H1 (cell line): ENCODE results near the gene SENP2. TPM values are rescaled to one million over a fixed set of nuclear protein-coding genes. Genes with fewer than 3 reads are reported as not detected.

Experiments
- CTCF ChIA-PET: fragments of 300-600 bp; sonication (Branson Sonifier 250); formaldehyde crosslinking; loops from one replicate; lab custom pipeline; 2021; ENCODE audit not compliant: partially characterized antibody; lab: Charles Lee
- POLR2A ChIA-PET: fragments of 300-600 bp; sonication (Branson Sonifier 250); formaldehyde crosslinking; loops from one replicate; lab custom pipeline; 2021; ENCODE audit warnings: inconsistent platforms; ENCODE audit not compliant: partially characterized antibody; lab: Charles Lee
- DNase-seq, 2 experiments: peaks; one replicate each; pipeline versions ENCODE4 v3.0.0 to v3.0.0-alpha.2; 2010 to 2022; ENCODE audit warnings: low spot score in 2 of 2, low read depth in 1 of 2, mixed read lengths in 1 of 2
- FAIRE-seq: peaks from 2 replicates; lab custom pipeline; 2011; peaks lifted over from hg19 to GRCh38; lab: Jason Lieb, UNC
- H2AFZ ChIP-seq: 2 replicates; pipeline ENCODE4 v1.8.1; 2012; ENCODE audit warnings: low read length, inconsistent platforms
- H2AK5ac ChIP-seq: 2 replicates; pipeline ENCODE4 v1.6.1; 2013; ENCODE audit warnings: low read depth, low read length
- H2BK120ac ChIP-seq: replicated peaks from 2 replicates; pipeline ENCODE3; 2013; ENCODE audit warnings: low read depth, low read length, inconsistent platforms
- H2BK12ac ChIP-seq: 2 replicates; pipeline ENCODE4 v1.6.1; 2013; ENCODE audit warnings: low read depth, low read length
- H2BK15ac ChIP-seq: 2 replicates; pipeline ENCODE4 v1.6.1; 2013; ENCODE audit warnings: low read length
- H2BK20ac ChIP-seq: 2 replicates; pipeline ENCODE4 v1.6.1; 2013; ENCODE audit warnings: low read length
- H2BK5ac ChIP-seq: 2 replicates; pipeline ENCODE4 v1.6.1; 2013; ENCODE audit warnings: low read depth, low read length
- H3K14ac ChIP-seq: 2 replicates; pipeline ENCODE4 v1.6.1; 2013; ENCODE audit warnings: inconsistent platforms; ENCODE audit not compliant: insufficient read length
- H3K18ac ChIP-seq: 2 replicates; pipeline ENCODE4 v1.6.1; 2013; ENCODE audit warnings: low read length; ENCODE audit errors: extremely low read depth
- H3K23ac ChIP-seq: 2 replicates; pipeline ENCODE4 v1.6.1; 2013; ENCODE audit warnings: inconsistent platforms; ENCODE audit not compliant: insufficient read length
- H3K23me2 ChIP-seq: 2 replicates; pipeline ENCODE4 v1.6.1; 2013; ENCODE audit warnings: low read depth, low read length
- H3K27ac ChIP-seq: 2 replicates; pipeline ENCODE4 v1.6.1; 2011; ENCODE audit warnings: low read depth, low read length, inconsistent platforms
- H3K27me3 ChIP-seq, 4 experiments: replicated peaks in 1 of 4; 1 replicate in 1 of 4; 2 replicates in 3 of 4; pipeline versions ENCODE4 v1.6.1 to v1.8.1; 2011 to 2013; ENCODE audit warnings: low read length in 3 of 4, mild to moderate bottlenecking in 3 of 4, inconsistent platforms in 2 of 4, mixed read lengths in 2 of 4, moderate library complexity in 1 of 4; ENCODE audit not compliant: control insufficient read depth in 3 of 4, insufficient read depth in 3 of 4; ENCODE audit errors: extremely low read depth in 1 of 4
- H3K36me3 ChIP-seq, 4 experiments: 2 replicates each; pipeline versions ENCODE4 v1.6.1 to v1.8.1; 2011 to 2013; ENCODE audit warnings: mild to moderate bottlenecking in 4 of 4, low read length in 3 of 4, moderate library complexity in 2 of 4, control low read depth in 1 of 4, inconsistent platforms in 1 of 4; ENCODE audit not compliant: insufficient read depth in 4 of 4, control insufficient read depth in 2 of 4
- H3K4ac ChIP-seq: replicated peaks from 2 replicates; pipeline ENCODE3; 2013; ENCODE audit warnings: low read length, low read depth, mixed read lengths, inconsistent platforms; ENCODE audit not compliant: insufficient read length
- H3K4me1 ChIP-seq, 4 experiments: replicated peaks in 1 of 4; 1 replicate in 1 of 4; 2 replicates in 3 of 4; pipeline versions ENCODE4 v1.6.1 to v1.8.1; 2011 to 2013; ENCODE audit warnings: low read length in 3 of 4, inconsistent platforms in 2 of 4, mixed read lengths in 1 of 4; ENCODE audit not compliant: insufficient read depth in 4 of 4, control insufficient read depth in 3 of 4
- H3K4me2 ChIP-seq, 2 experiments: 2 replicates each; pipeline versions ENCODE4 v1.6.1 to v1.8.1; 2011 to 2013; ENCODE audit warnings: low read depth in 2 of 2, low read length in 2 of 2, control low read depth in 1 of 2, inconsistent platforms in 1 of 2, mild to moderate bottlenecking in 1 of 2; ENCODE audit not compliant: insufficient read depth in 1 of 2
- H3K4me3 ChIP-seq, 4 experiments: fragments of 200-600, 300-600 bp in 1 of 4; sonication (generic), shearing (Covaris generic), sonication (Bioruptor Twin) in 1 of 4; 2 replicates each; pipeline versions ENCODE4 v1.5.1 to v1.8.1; 2011 to 2016; ENCODE audit warnings: low read length in 4 of 4, low read depth in 3 of 4, control low read depth in 2 of 4, inconsistent platforms in 2 of 4, mild to moderate bottlenecking in 2 of 4, mixed read lengths in 1 of 4, moderate library complexity in 1 of 4; ENCODE audit not compliant: insufficient read depth in 2 of 4; ENCODE audit errors: extremely low read depth in 1 of 4
- H3K56ac ChIP-seq: replicated peaks from 2 replicates; pipeline ENCODE3; 2013; ENCODE audit warnings: low read depth, mild to moderate bottlenecking, mixed read lengths, low read length, inconsistent platforms; ENCODE audit not compliant: insufficient read length
- H3K79me1 ChIP-seq: 2 replicates; pipeline ENCODE4 v1.6.1; 2013; ENCODE audit warnings: low read depth, low read length, control low read depth
- H3K79me2 ChIP-seq, 2 experiments: 2 replicates each; pipeline versions ENCODE4 v1.6.1 to v1.8.1; 2012 to 2013; ENCODE audit warnings: low read length in 2 of 2, mild to moderate bottlenecking in 2 of 2, inconsistent platforms in 1 of 2; ENCODE audit not compliant: insufficient read depth in 2 of 2, control insufficient read depth in 1 of 2
- H3K9ac ChIP-seq, 4 experiments: replicated peaks in 1 of 4; 1 replicate in 1 of 4; 2 replicates in 3 of 4; pipeline versions ENCODE4 v1.6.1 to v1.8.1; 2011 to 2013; ENCODE audit warnings: low read depth in 3 of 4, low read length in 3 of 4, control low read depth in 2 of 4, mild to moderate bottlenecking in 2 of 4, moderate library complexity in 2 of 4, inconsistent platforms in 1 of 4; ENCODE audit errors: extremely low read depth in 1 of 4
- H3K9me3 ChIP-seq, 2 experiments: 2 replicates each; pipeline versions ENCODE4 v1.6.1 to v1.8.1; 2012 to 2013; ENCODE audit warnings: mild to moderate bottlenecking in 2 of 2, moderate library complexity in 2 of 2, control low read depth in 1 of 2, inconsistent platforms in 1 of 2, low read depth in 1 of 2, low read length in 1 of 2, mixed read lengths in 1 of 2; ENCODE audit not compliant: insufficient read depth in 2 of 2
- H4K20me1 ChIP-seq, 2 experiments: replicated peaks in 1 of 2; 2 replicates each; pipeline versions ENCODE3 to v1.8.1; 2011 to 2013; ENCODE audit warnings: inconsistent platforms in 2 of 2, low read length in 2 of 2, mild to moderate bottlenecking in 1 of 2; ENCODE audit not compliant: insufficient read depth in 2 of 2, control insufficient read depth in 1 of 2
- H4K5ac ChIP-seq: 2 replicates; pipeline ENCODE4 v1.6.1; 2013; ENCODE audit warnings: low read length, low read depth, mixed read lengths, inconsistent platforms; ENCODE audit not compliant: insufficient read length
- H4K8ac ChIP-seq: 2 replicates; pipeline ENCODE4 v1.8.0; 2013; ENCODE audit warnings: mild to moderate bottlenecking, moderate library complexity, low read length, inconsistent platforms; ENCODE audit not compliant: insufficient read depth; ENCODE audit errors: extremely low read depth
- H4K91ac ChIP-seq: replicated peaks from 2 replicates; pipeline ENCODE3; 2013; ENCODE audit warnings: low read length, mixed read lengths, inconsistent platforms; ENCODE audit not compliant: insufficient read length
- EGR1 ChIP-seq: IDR thresholded peaks from 2 replicates; pipeline ENCODE4 v1.6.1; 2011; ENCODE audit warnings: low read depth, low read length, borderline replicate concordance
- EP300 ChIP-seq, 2 experiments: IDR thresholded peaks; 1 replicate in 1 of 2; 2 replicates in 1 of 2; pipeline ENCODE4 v1.6.1; 2011 to 2012; ENCODE audit warnings: low read depth in 2 of 2, low read length in 2 of 2, mild to moderate bottlenecking in 2 of 2, borderline replicate concordance in 1 of 2, inconsistent platforms in 1 of 2, moderate library complexity in 1 of 2
- POU5F1 ChIP-seq: IDR thresholded peaks from 2 replicates; pipeline ENCODE4 v1.6.1; 2011; ENCODE audit warnings: low read depth, mild to moderate bottlenecking, low read length, moderate library complexity
- RAD21 ChIP-seq, 2 experiments: IDR thresholded peaks in 1 of 2; conservative IDR thresholded peaks in 1 of 2; 2 replicates each; pipeline ENCODE4 v1.6.1; 2011; ENCODE audit warnings: low read depth in 2 of 2, low read length in 2 of 2, improper control_type of control experiment in 1 of 2, inconsistent platforms in 1 of 2, mild to moderate bottlenecking in 1 of 2, moderate library complexity in 1 of 2
- RBBP5 ChIP-seq: IDR thresholded peaks from 2 replicates; pipeline ENCODE4 v1.7.1; 2012; ENCODE audit warnings: low read depth, mild to moderate bottlenecking, inconsistent platforms, low read length, moderate library complexity, borderline replicate concordance
- RNF2 ChIP-seq: fragments of 200-900, 300-1000 bp; sonication (generic); IDR thresholded peaks from 2 replicates; pipeline ENCODE4 v1.7.1; 2016; ENCODE audit warnings: borderline replicate concordance, low read depth, mild to moderate bottlenecking, antibody characterized with exemption, low read length; ENCODE audit not compliant: poor library complexity, severe bottlenecking; ENCODE audit errors: missing control alignments
- USF2 ChIP-seq: IDR thresholded peaks from 2 replicates; pipeline ENCODE4 v1.6.1; 2011; ENCODE audit warnings: low read length, improper control_type of control experiment
- YY1 ChIP-seq: IDR thresholded peaks from 2 replicates; pipeline ENCODE4 v1.6.1; 2011; ENCODE audit warnings: low read depth, mild to moderate bottlenecking, low read length
- WGBS, 2 experiments: shearing (Covaris generic) in 1 of 2; methylation state at CpG; one replicate each; pipeline versions ENCODE4 v1.1.6 to v1.1.7; 2013 to 2015; ENCODE audit warnings: low lambda C conversion rate in 2 of 2, mixed read lengths in 2 of 2, inconsistent platforms in 1 of 2, low coverage in 1 of 2, missing lambda C conversion rate in 1 of 2; ENCODE audit not compliant: insufficient replicate concordance in 2 of 2, insufficient coverage in 1 of 2, insufficient read length in 1 of 2; ENCODE audit errors: extremely low coverage in 1 of 2, missing lambda C conversion rate in 1 of 2; 5-methylcytosine and 5-hydroxymethylcytosine counted together
- polyA plus RNA-seq, 7 experiments: library from polyadenylated mRNA; depleted of rRNA in 3 of 7; stranded (reverse) in 5 of 7; unstranded in 2 of 7; fragments of >200 nt in 5 of 7; fragments of 200-250 nt in 2 of 7; gene quantifications; 1 replicate in 5 of 7; 2 replicates in 1 of 7; 4 replicates in 1 of 7; pipeline versions ENCODE4 v1.2.1 to v1.2.3, GENCODE V29; 2011 to 2013; ENCODE audit warnings: missing spikeins in 2 of 7, mixed read lengths in 2 of 7
- total RNA-seq: library from RNA; stranded (reverse); fragmentation: NEBNext Ultra II Directional; extraction: Animal tissue kit (Norgen Biotek cat#: 25700); gene quantifications from 2 replicates; pipeline ENCODE4 v1.2.1, GENCODE V29; 2021

SENP2 gene
- total and polyA plus RNA-seq, 2 of the 8 experiments (the other 6 are each of a cell fraction or from before 2014, with no cell fraction given), result 25.2 to 69.3 TPM

- H2BK20ac ChIP-seq, result no peak overlapping the region
- H3K18ac ChIP-seq, result no peak overlapping the region
- no peaks in the 10 kb centered on the region for H4K20me1 ChIP-seq
- H2BK5ac ChIP-seq, result no peak overlapping the region
- FAIRE-seq (no peak), DNase-seq (no peak)
- no peak overlapping the region for H3K9ac ChIP-seq
- no peak overlapping the region for H3K56ac ChIP-seq
- H2BK120ac ChIP-seq, result no peak overlapping the region
- H3K23me2 ChIP-seq, result no peaks in the 10 kb centered on the region
- no peak overlapping the region for H2AK5ac ChIP-seq
- H3K14ac ChIP-seq, result no peak overlapping the region
- H3K4me2 ChIP-seq, result no peak overlapping the region
- 86% methylated on average over 7 of the region's 7 CpGs; no CpG with 5 or more reads in 1 of the 2 experiments for WGBS, 2 experiments
- no peak overlapping the region for H3K23ac ChIP-seq
- no peaks in the 10 kb centered on the region for H3K79me1 ChIP-seq
- no peaks in the 10 kb centered on the region for H3K79me2 ChIP-seq
- ChIA-PET CTCF (no interaction called here), POLR2A (no interaction called here)
- no peak overlapping the region for H4K5ac ChIP-seq
- H3K4me1 ChIP-seq, result no peaks in the 10 kb centered on the region
- H2BK15ac ChIP-seq, result no peak overlapping the region
- H3K9me3 ChIP-seq, result no peaks in the 10 kb centered on the region
- H2AFZ ChIP-seq, result no peak overlapping the region
- no peaks in the 10 kb centered on the region for H3K36me3 ChIP-seq
- H3K4ac ChIP-seq, result no peak overlapping the region
- no peak overlapping the region for H3K27ac ChIP-seq
- TF ChIP-seq YY1 (no peak), POU5F1 (no peak), USF2 (no peak), RBBP5 (no peak), RAD21 (IDR thresholded peaks at IDR 0.05 in 1 of 2, conservative IDR thresholded peaks at IDR 0.05 in 1 of 2; ENCODE audit: low read depth in 2 of 2, low read length in 2 of 2) (no peak), EGR1 (no peak), RNF2 (no peak), EP300 (IDR thresholded peaks at IDR 0.05; ENCODE audit: borderline replicate concordance in 1 of 2, low read depth in 2 of 2, low read length in 2 of 2) (no peak)
- H3K4me3 ChIP-seq, result no peak overlapping the region
- no peak overlapping the region for H4K91ac ChIP-seq
- no peaks in the 10 kb centered on the region for H3K27me3 ChIP-seq
- no peak overlapping the region for H4K8ac ChIP-seq
- no peak overlapping the region for H2BK12ac ChIP-seq
These were observed 45.4 kb upstream of the SENP2 start for GRCh38 chr3:185540695-185541094.
